ENCODE data around the gene TRIM38.
A peak's percentile ranks its signal among the peaks of the same experiment; 100 is the strongest.

TRIM38 gene

GRCh38 chr6:25953733-25954132 lies 8.9 kb upstream of the TRIM38 start:
- Histone ChIP-seq H3K4me3 (ENCODE audit: low read depth in 1 of 2, low read length in 2 of 2) (no peak overlapping the region), H3K36me3 (ENCODE audit: control insufficient read depth in 1 of 2, insufficient read depth in 2 of 2, low read length in 2 of 2) (no peaks in the 10 kb centered on the region), H3K27me3 (ENCODE audit: control insufficient read depth in 1 of 2, insufficient read depth in 2 of 2, low read length in 2 of 2) (no peaks in the 10 kb centered on the region), H3K27ac (ENCODE audit: low read depth, low read length) (no peak overlapping the region), H3K9me3 (ENCODE audit: control insufficient read depth in 1 of 2, low read length in 2 of 2) (peaks cover 0 to 2% of the 10 kb centered on the region in 2 donors), H3K4me1 (ENCODE audit: control insufficient read depth in 1 of 2, insufficient read depth in 2 of 2, low read length in 2 of 2) (peaks cover 14 to 15% of the 10 kb centered on the region in 2 donors), H3K9ac (ENCODE audit: low read depth in 1 of 2, low read length in 2 of 2) (no peak overlapping the region)

- Histone ChIP-seq H3K4me3 (ENCODE audit: low read depth in 1 of 2, low read length in 2 of 2) (no peak overlapping the region), H3K9ac (ENCODE audit: low read depth in 1 of 2, low read length in 2 of 2) (no peak overlapping the region), H3K27ac (ENCODE audit: low read depth, low read length) (no peak overlapping the region), H3K27me3 (ENCODE audit: control insufficient read depth in 1 of 2, insufficient read depth in 2 of 2, low read length in 2 of 2) (no peaks in the 10 kb centered on the region), H3K4me1 (ENCODE audit: control insufficient read depth in 1 of 2, insufficient read depth in 2 of 2, low read length in 2 of 2) (peaks cover 14 to 15% of the 10 kb centered on the region in 2 donors), H3K9me3 (ENCODE audit: control insufficient read depth in 1 of 2, low read length in 2 of 2) (peaks cover 0 to 3% of the 10 kb centered on the region in 2 donors), H3K36me3 (ENCODE audit: control insufficient read depth in 1 of 2, insufficient read depth in 2 of 2, low read length in 2 of 2) (no peaks in the 10 kb centered on the region)
Measured at GRCh38 chr6:25954756-25955155, 7.8 kb upstream of the TRIM38 start.

GRCh38 chr6:25956226-25956625 lies 6.4 kb upstream of the TRIM38 start:
- Histone ChIP-seq H3K36me3 (ENCODE audit: control insufficient read depth in 1 of 2, insufficient read depth in 2 of 2, low read length in 2 of 2) (no peaks in the 10 kb centered on the region), H3K4me1 (ENCODE audit: control insufficient read depth in 1 of 2, insufficient read depth in 2 of 2, low read length in 2 of 2) (peaks cover 14 to 15% of the 10 kb centered on the region in 2 donors), H3K27ac (ENCODE audit: low read depth, low read length) (no peak overlapping the region), H3K9me3 (ENCODE audit: control insufficient read depth in 1 of 2, low read length in 2 of 2) (peaks cover 0 to 3% of the 10 kb centered on the region in 2 donors), H3K27me3 (ENCODE audit: control insufficient read depth in 1 of 2, insufficient read depth in 2 of 2, low read length in 2 of 2) (no peaks in the 10 kb centered on the region), H3K9ac (ENCODE audit: low read depth in 1 of 2, low read length in 2 of 2) (no peak overlapping the region), H3K4me3 (ENCODE audit: low read depth in 1 of 2, low read length in 2 of 2) (no peak overlapping the region)

GRCh38 chr6:25958700-25959162 lies 3.9 kb upstream of the TRIM38 start:
- no peak overlapping the region for H3K4me3 ChIP-seq (ENCODE audit: low read depth in 1 of 2, low read length in 2 of 2)
- no peak overlapping the region for H3K27ac ChIP-seq (ENCODE audit: low read depth, low read length)
- no peaks in the 10 kb centered on the region for H3K36me3 ChIP-seq (ENCODE audit: control insufficient read depth in 1 of 2, insufficient read depth in 2 of 2, low read length in 2 of 2)
- peaks cover 9 to 10% of the 10 kb centered on the region in 2 donors for H3K4me1 ChIP-seq (ENCODE audit: control insufficient read depth in 1 of 2, insufficient read depth in 2 of 2, low read length in 2 of 2)
- H3K9ac ChIP-seq (ENCODE audit: low read depth in 1 of 2, low read length in 2 of 2) = no peak overlapping the region
- H3K27me3 ChIP-seq (ENCODE audit: control insufficient read depth in 1 of 2, insufficient read depth in 2 of 2, low read length in 2 of 2) = no peaks in the 10 kb centered on the region
- H3K9me3 ChIP-seq (ENCODE audit: control insufficient read depth in 1 of 2, low read length in 2 of 2) = peaks cover 0 to 3% of the 10 kb centered on the region in 2 donors

GRCh38 chr6:25959890-25960536 lies 2.6 kb upstream of the TRIM38 start:
- Histone ChIP-seq H3K4me3 (ENCODE audit: low read depth in 1 of 2, low read length in 2 of 2) (no peak overlapping the region), H3K27me3 (ENCODE audit: control insufficient read depth in 1 of 2, insufficient read depth in 2 of 2, low read length in 2 of 2) (no peaks in the 10 kb centered on the region), H3K9ac (ENCODE audit: low read depth in 1 of 2, low read length in 2 of 2) (no peak overlapping the region), H3K36me3 (ENCODE audit: control insufficient read depth in 1 of 2, insufficient read depth in 2 of 2, low read length in 2 of 2) (no peaks in the 10 kb centered on the region), H3K4me1 (ENCODE audit: control insufficient read depth in 1 of 2, insufficient read depth in 2 of 2, low read length in 2 of 2) (peaks cover 14 to 19% of the 10 kb centered on the region in 2 donors), H3K27ac (ENCODE audit: low read depth, low read length) (no peak overlapping the region), H3K9me3 (ENCODE audit: control insufficient read depth in 1 of 2, low read length in 2 of 2) (peaks cover 0 to 3% of the 10 kb centered on the region in 2 donors)

- Histone ChIP-seq H3K27me3 (ENCODE audit: control insufficient read depth in 1 of 2, insufficient read depth in 2 of 2, low read length in 2 of 2) (no peaks in the 10 kb centered on the region), H3K4me1 (ENCODE audit: control insufficient read depth in 1 of 2, insufficient read depth in 2 of 2, low read length in 2 of 2) (peaks cover 14 to 24% of the 10 kb centered on the region in 2 donors), H3K9me3 (ENCODE audit: control insufficient read depth in 1 of 2, low read length in 2 of 2) (peaks cover 0 to 3% of the 10 kb centered on the region in 2 donors), H3K36me3 (ENCODE audit: control insufficient read depth in 1 of 2, insufficient read depth in 2 of 2, low read length in 2 of 2) (no peaks in the 10 kb centered on the region), H3K4me3 (ENCODE audit: low read depth in 1 of 2, low read length in 2 of 2) (no peak overlapping the region), H3K27ac (ENCODE audit: low read depth, low read length) (no peak overlapping the region), H3K9ac (ENCODE audit: low read depth in 1 of 2, low read length in 2 of 2) (no peak overlapping the region)
Measured at GRCh38 chr6:25960734-25961133, 1.9 kb upstream of the TRIM38 start.

GRCh38 chr6:25961619-25962148 lies 918 bp upstream of the TRIM38 start:
- Histone ChIP-seq H3K27me3 (ENCODE audit: control insufficient read depth in 1 of 2, insufficient read depth in 2 of 2, low read length in 2 of 2) (no peaks in the 10 kb centered on the region), H3K9me3 (ENCODE audit: control insufficient read depth in 1 of 2, low read length in 2 of 2) (peaks cover 0 to 3% of the 10 kb centered on the region in 2 donors), H3K36me3 (ENCODE audit: control insufficient read depth in 1 of 2, insufficient read depth in 2 of 2, low read length in 2 of 2) (peaks cover 7 to 9% of the 10 kb centered on the region in 2 donors), H3K4me3 (ENCODE audit: low read depth in 1 of 2, low read length in 2 of 2) (peak overlapping the region; percentile 91 to 93), H3K9ac (ENCODE audit: low read depth in 1 of 2, low read length in 2 of 2) (peak overlapping the region; percentile 96 to 98), H3K4me1 (ENCODE audit: control insufficient read depth in 1 of 2, insufficient read depth in 2 of 2, low read length in 2 of 2) (peaks cover 23 to 34% of the 10 kb centered on the region in 2 donors), H3K27ac (ENCODE audit: low read depth, low read length) (peak overlapping the region; percentile 90)

- peaks cover 12 to 25% of the 10 kb centered on the region in 2 donors for H3K36me3 ChIP-seq (ENCODE audit: control insufficient read depth in 1 of 2, insufficient read depth in 2 of 2, low read length in 2 of 2)
- H3K4me3 ChIP-seq (ENCODE audit: low read depth in 1 of 2, low read length in 2 of 2) = peak overlapping the region; percentile 91 to 93
- H3K4me1 ChIP-seq (ENCODE audit: control insufficient read depth in 1 of 2, insufficient read depth in 2 of 2, low read length in 2 of 2) = peaks cover 41 to 49% of the 10 kb centered on the region in 2 donors
- peaks cover 0 to 3% of the 10 kb centered on the region in 2 donors for H3K9me3 ChIP-seq (ENCODE audit: control insufficient read depth in 1 of 2, low read length in 2 of 2)
- H3K9ac ChIP-seq (ENCODE audit: low read depth in 1 of 2, low read length in 2 of 2) = peak overlapping the region; percentile 54 to 55
- H3K27ac ChIP-seq (ENCODE audit: low read depth, low read length) = no peak overlapping the region
- no peaks in the 10 kb centered on the region for H3K27me3 ChIP-seq (ENCODE audit: control insufficient read depth in 1 of 2, insufficient read depth in 2 of 2, low read length in 2 of 2)
Measured at GRCh38 chr6:25963426-25964123, 973 bp downstream of the TRIM38 start.

- Histone ChIP-seq H3K27ac (ENCODE audit: low read depth, low read length) (no peak overlapping the region), H3K36me3 (ENCODE audit: control insufficient read depth in 1 of 2, insufficient read depth in 2 of 2, low read length in 2 of 2) (peaks cover 12 to 37% of the 10 kb centered on the region in 2 donors), H3K4me1 (ENCODE audit: control insufficient read depth in 1 of 2, insufficient read depth in 2 of 2, low read length in 2 of 2) (peaks cover 41 to 49% of the 10 kb centered on the region in 2 donors), H3K9me3 (ENCODE audit: control insufficient read depth in 1 of 2, low read length in 2 of 2) (no peaks in the 10 kb centered on the region), H3K27me3 (ENCODE audit: control insufficient read depth in 1 of 2, insufficient read depth in 2 of 2, low read length in 2 of 2) (no peaks in the 10 kb centered on the region), H3K9ac (ENCODE audit: low read depth in 1 of 2, low read length in 2 of 2) (no peak overlapping the region), H3K4me3 (ENCODE audit: low read depth in 1 of 2, low read length in 2 of 2) (no peak overlapping the region)
Measured at GRCh38 chr6:25965058-25965457, 2.5 kb downstream of the TRIM38 start.

- Histone ChIP-seq H3K4me1 (ENCODE audit: control insufficient read depth in 1 of 2, insufficient read depth in 2 of 2, low read length in 2 of 2) (peaks cover 45 to 50% of the 10 kb centered on the region in 2 donors), H3K9ac (ENCODE audit: low read depth in 1 of 2, low read length in 2 of 2) (no peak overlapping the region), H3K27me3 (ENCODE audit: control insufficient read depth in 1 of 2, insufficient read depth in 2 of 2, low read length in 2 of 2) (no peaks in the 10 kb centered on the region), H3K9me3 (ENCODE audit: control insufficient read depth in 1 of 2, low read length in 2 of 2) (no peaks in the 10 kb centered on the region), H3K27ac (ENCODE audit: low read depth, low read length) (no peak overlapping the region), H3K4me3 (ENCODE audit: low read depth in 1 of 2, low read length in 2 of 2) (no peak overlapping the region), H3K36me3 (ENCODE audit: control insufficient read depth in 1 of 2, insufficient read depth in 2 of 2, low read length in 2 of 2) (peaks cover 17 to 53% of the 10 kb centered on the region in 2 donors)
Measured at GRCh38 chr6:25966711-25967110, 4.1 kb downstream of the TRIM38 start.
